ENCODE results near the gene HTRA3. TPM values are rescaled to one million over a fixed set of nuclear protein-coding genes. Genes with fewer than 3 reads are reported as not detected.
"Not testable (repeated sequence)": the region's sequence is repeated elsewhere in the genome, so short reads cannot be mapped to it uniquely, and the experiment has no call there.

HTRA3 gene
- total RNA-seq, 1 donor from 2014 or later, result not detected

DNA sequence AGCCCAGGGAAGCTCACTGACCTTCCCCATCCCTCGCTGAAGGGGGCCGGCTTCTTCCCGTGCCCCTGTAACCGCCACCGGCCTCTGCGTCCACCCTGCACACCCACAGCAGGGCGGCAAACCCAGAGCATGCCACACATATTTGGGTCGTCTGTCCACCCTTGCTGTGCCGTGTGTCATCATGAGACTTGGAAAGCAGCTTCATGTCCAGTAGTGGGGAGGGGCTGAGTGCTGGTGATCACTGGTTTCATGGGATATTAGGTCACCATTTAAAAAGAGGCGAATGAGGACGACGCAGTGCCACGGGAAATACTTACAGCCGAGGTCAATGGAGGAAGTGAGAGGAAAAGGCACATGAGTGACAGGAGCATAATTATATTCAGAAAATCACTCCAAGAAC lies 74.8 kb downstream of the HTRA3 start:
- Mint-ChIP-seq H3K9me3 (no peaks in the 10 kb centered on the region), H3K4me1 (no peaks in the 10 kb centered on the region), H3K4me3 (no peak overlapping the region), H3K36me3 (ENCODE audit: low read depth) (no peaks in the 10 kb centered on the region), H3K27me3 (no peaks in the 10 kb centered on the region), H3K27ac (no peak overlapping the region)
- no peak for DNase-seq
- intact Hi-C loops (cut with micrococcal nuclease), result no loop called here

GRCh38 chr4:8345053-8345945 lies 75.7 kb downstream of the HTRA3 start:
- H3K36me3 Mint-ChIP-seq (ENCODE audit: low read depth), result no peaks in the 10 kb centered on the region

GRCh38 chr4:8345946-8346814 lies 76.6 kb downstream of the HTRA3 start:
- intact Hi-C loops (cut with micrococcal nuclease), result no loop called here
- no peak overlapping the region for H3K27ac Mint-ChIP-seq
- H3K4me1 Mint-ChIP-seq, result no peaks in the 10 kb centered on the region
- H3K9me3 Mint-ChIP-seq, result no peaks in the 10 kb centered on the region
- no peak overlapping the region for H3K4me3 Mint-ChIP-seq
- no peak for DNase-seq
- no peaks in the 10 kb centered on the region for H3K36me3 Mint-ChIP-seq (ENCODE audit: low read depth)
- H3K27me3 Mint-ChIP-seq, result no peaks in the 10 kb centered on the region

More at GRCh38 chr4:8345053-8345945, 75.7 kb downstream of the HTRA3 start:
- Mint-ChIP-seq H3K9me3 (no peaks in the 10 kb centered on the region), H3K4me3 (no peak overlapping the region), H3K27me3 (no peaks in the 10 kb centered on the region), H3K4me1 (no peaks in the 10 kb centered on the region), H3K27ac (no peak overlapping the region)
- intact Hi-C loops (cut with micrococcal nuclease), result no loop called here
- no peak for DNase-seq

DNA sequence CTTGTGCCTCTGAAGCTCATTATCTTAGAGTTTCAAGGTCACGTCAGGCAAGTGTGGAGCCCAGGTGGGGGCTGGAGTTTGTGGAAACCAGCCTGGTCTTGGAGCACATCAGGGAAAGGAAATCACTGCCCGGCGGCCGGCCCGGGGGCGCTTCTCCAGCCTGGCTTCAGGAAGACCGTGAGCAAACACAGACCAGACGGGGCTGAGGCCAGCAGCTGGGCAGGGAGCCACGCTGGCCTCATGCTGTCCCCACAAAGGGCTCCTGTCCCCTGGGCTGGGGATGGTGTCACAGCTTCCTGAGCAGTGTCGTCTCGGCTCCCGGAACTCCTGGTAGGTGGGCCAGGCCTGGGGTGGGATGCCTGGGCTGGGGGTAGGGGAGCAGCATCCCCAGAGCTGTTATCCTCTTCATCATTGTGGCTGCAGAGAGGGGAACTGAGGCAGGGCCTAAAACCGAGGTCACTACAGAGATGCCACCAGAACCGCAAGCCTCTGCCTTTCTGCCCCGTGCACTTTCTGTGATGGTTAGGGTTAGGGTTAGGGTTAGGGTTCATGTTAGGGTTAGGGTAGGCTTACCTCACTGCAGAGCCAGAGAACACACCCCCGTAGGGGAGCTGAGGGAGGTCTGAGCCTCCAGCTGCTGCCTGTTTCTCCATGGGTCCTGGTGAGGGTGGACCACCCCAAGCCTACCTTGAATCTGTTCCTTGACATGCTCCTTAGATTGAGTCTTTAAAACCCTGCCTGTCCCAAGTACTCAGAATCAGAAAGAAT lies 77.5 kb downstream of the HTRA3 start:
- Mint-ChIP-seq H3K36me3 (ENCODE audit: low read depth) (no peaks in the 10 kb centered on the region), H3K4me3 (no peak overlapping the region), H3K27me3 (no peaks in the 10 kb centered on the region), H3K4me1 (no peaks in the 10 kb centered on the region), H3K27ac (no peak overlapping the region), H3K9me3 (no peaks in the 10 kb centered on the region)
- intact Hi-C loops (cut with micrococcal nuclease), result no loop called here
- no peak for DNase-seq

- Mint-ChIP-seq H3K36me3 (ENCODE audit: low read depth) (no peaks in the 10 kb centered on the region), H3K4me1 (no peaks in the 10 kb centered on the region), H3K27me3 (no peaks in the 10 kb centered on the region), H3K9me3 (no peaks in the 10 kb centered on the region), H3K4me3 (no peak overlapping the region), H3K27ac (no peak overlapping the region)
- no peak for DNase-seq
- intact Hi-C loops (cut with micrococcal nuclease), result no loop called here
These were observed 78.1 kb downstream of the HTRA3 start for GRCh38 chr4:8347660-8348059.

GRCh38 chr4:8348071-8348470 lies 78.5 kb downstream of the HTRA3 start:
- Mint-ChIP-seq H3K4me3 (no peak overlapping the region), H3K9me3 (no peaks in the 10 kb centered on the region), H3K4me1 (no peaks in the 10 kb centered on the region), H3K27ac (no peak overlapping the region), H3K27me3 (no peaks in the 10 kb centered on the region), H3K36me3 (ENCODE audit: low read depth) (no peaks in the 10 kb centered on the region)
- no peak for DNase-seq
- intact Hi-C loops (cut with micrococcal nuclease), result no loop called here

DNA sequence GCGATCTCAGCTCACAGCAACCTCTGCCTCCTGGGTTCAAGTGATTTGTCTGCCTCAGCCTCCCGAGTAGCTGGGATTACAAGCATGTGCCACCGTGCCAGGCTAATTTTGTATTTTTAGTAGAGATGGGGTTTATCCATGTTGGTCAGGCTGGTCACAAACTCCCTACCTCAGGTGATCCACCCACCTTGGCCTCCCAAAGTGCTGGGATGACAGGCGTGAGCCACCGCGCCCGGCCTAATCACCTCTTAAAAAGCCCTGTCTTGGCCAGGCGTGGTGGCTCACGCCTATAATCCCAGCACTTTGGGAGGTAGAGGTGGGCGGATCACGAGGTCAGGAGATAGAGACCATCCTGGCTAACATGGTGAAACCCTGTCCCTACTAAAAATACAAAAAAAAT lies 79.7 kb downstream of the HTRA3 start:
- intact Hi-C loops (cut with micrococcal nuclease); H3K36me3 Mint-ChIP-seq (ENCODE audit: low read depth); H3K27ac Mint-ChIP-seq; DNase-seq; H3K4me3 Mint-ChIP-seq; H3K4me1 Mint-ChIP-seq; H3K27me3 Mint-ChIP-seq; H3K9me3 Mint-ChIP-seq: not testable (repeated sequence)

- Mint-ChIP-seq H3K4me1 (no peaks in the 10 kb centered on the region), H3K4me3 (no peak overlapping the region), H3K27ac (no peak overlapping the region), H3K9me3 (no peaks in the 10 kb centered on the region), H3K27me3 (no peaks in the 10 kb centered on the region), H3K36me3 (ENCODE audit: low read depth) (no peaks in the 10 kb centered on the region)
- no peak for DNase-seq
- intact Hi-C loops (cut with micrococcal nuclease), result no loop called here
These were observed 80.2 kb downstream of the HTRA3 start for GRCh38 chr4:8349664-8350236.

DNA sequence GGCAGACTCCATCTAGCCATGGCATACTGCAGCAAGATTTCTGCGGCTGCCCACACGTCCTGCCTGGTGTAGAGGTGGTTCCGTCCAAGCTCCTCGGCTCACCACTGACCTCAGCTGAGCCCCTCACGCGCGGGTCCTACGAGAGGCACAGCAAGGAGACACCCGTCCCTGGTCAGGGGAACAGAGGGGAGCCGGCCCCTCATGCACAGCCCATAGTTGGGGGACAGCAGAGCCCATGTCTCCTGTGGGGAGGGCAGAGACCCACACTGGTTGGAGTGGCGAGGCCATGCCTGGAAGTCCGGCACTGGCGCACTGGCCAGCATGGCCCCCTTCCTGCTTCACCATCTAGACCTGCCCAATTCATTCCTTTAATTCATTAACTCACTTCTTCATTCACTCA lies 80.8 kb downstream of the HTRA3 start:
- DNase-seq, result no peak
- Mint-ChIP-seq H3K4me3 (no peak overlapping the region), H3K9me3 (no peaks in the 10 kb centered on the region), H3K36me3 (ENCODE audit: low read depth) (no peaks in the 10 kb centered on the region), H3K27ac (no peak overlapping the region), H3K4me1 (no peaks in the 10 kb centered on the region), H3K27me3 (no peaks in the 10 kb centered on the region)
- intact Hi-C loops (cut with micrococcal nuclease), result no loop called here

- DNase-seq, result no peak
- Mint-ChIP-seq H3K4me1 (no peaks in the 10 kb centered on the region), H3K9me3 (no peaks in the 10 kb centered on the region), H3K27ac (no peak overlapping the region), H3K36me3 (ENCODE audit: low read depth) (no peaks in the 10 kb centered on the region), H3K4me3 (no peak overlapping the region), H3K27me3 (no peaks in the 10 kb centered on the region)
- intact Hi-C loops (cut with micrococcal nuclease), result no loop called here
These were observed 81.4 kb downstream of the HTRA3 start for GRCh38 chr4:8350841-8351461.

DNA sequence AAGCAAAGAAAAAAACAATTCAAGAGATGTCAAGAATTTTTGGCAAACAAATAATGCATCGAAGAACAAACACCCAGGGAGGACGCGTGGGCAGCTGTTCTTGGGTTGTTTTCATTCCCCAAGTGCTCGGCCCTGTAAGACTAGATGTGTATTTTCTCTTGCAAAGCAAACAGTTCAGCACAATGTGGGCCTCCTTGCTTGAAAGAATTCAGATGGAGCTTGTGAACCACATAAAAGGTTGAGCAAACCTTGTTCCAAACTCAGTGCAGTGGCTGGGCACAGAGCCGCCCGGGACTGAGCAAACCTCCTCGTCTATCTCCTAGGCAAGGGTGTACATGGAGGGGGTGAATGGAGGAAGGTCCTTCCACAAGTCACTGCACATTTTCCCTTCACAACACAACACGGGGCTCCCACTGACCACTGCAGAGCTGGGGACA lies 82.4 kb downstream of the HTRA3 start:
- intact Hi-C loops (cut with micrococcal nuclease), result no loop called here
- H3K36me3 Mint-ChIP-seq (ENCODE audit: low read depth), result no peaks in the 10 kb centered on the region
- H3K27me3 Mint-ChIP-seq, result no peaks in the 10 kb centered on the region
- no peaks in the 10 kb centered on the region for H3K9me3 Mint-ChIP-seq
- H3K27ac Mint-ChIP-seq, result no peak overlapping the region
- no peak overlapping the region for H3K4me3 Mint-ChIP-seq
- no peak for DNase-seq
- no peaks in the 10 kb centered on the region for H3K4me1 Mint-ChIP-seq

DNA sequence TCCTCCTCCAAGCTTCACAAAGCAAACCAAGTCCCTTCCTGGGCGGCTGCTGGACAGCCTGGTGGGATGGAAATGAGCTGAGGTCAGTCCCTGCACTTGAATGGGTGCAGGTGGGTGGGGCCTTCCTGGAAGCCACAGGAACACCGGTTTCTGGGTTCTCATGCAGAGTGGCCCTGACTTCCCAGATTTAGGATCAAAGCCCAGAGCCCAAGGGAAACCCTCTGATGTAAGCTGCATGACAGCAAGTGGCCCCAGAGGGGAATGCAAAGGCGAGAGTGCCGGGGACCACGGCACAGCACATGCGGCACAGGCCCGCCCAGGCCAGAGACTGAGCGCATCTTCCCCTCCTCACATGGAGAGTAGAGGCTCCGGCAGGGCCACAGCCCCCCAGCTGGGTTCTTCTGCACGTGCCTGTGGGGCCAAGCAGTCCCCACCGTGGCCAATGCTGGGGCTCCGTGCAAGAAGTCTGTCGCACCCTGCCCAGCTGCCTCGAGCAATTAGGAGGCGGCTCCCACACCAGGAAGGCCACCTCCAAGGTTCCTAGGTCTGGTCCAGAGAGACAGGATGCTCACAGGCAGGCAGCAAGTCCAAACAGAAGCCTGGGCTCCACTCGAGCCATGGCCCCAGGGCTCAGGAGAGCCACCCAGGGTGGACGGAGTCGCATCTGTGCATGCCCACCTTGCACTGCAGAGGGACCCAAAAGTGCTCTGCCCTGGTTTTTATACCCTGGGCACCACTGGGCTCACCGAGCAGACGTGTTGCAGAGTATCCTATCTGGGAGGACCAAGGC lies 83.0 kb downstream of the HTRA3 start:
- no peaks in the 10 kb centered on the region for H3K27me3 Mint-ChIP-seq
- no peaks in the 10 kb centered on the region for H3K4me1 Mint-ChIP-seq
- H3K4me3 Mint-ChIP-seq, result no peak overlapping the region
- no peak for DNase-seq
- H3K36me3 Mint-ChIP-seq (ENCODE audit: low read depth), result no peaks in the 10 kb centered on the region
- no peaks in the 10 kb centered on the region for H3K9me3 Mint-ChIP-seq
- H3K27ac Mint-ChIP-seq, result no peak overlapping the region
- intact Hi-C loops (cut with micrococcal nuclease), result no loop called here

All from activated CD4-positive, alpha-beta T cell treated with anti-CD3 and anti-CD28 coated beads, Interleukin-2, amount 10 ng/mL, durations not matched to agents 24 days and 14 days (primary cell).